ENCODE results near the gene TFIP11. TPM values are rescaled to one million over a fixed set of nuclear protein-coding genes. Genes with fewer than 3 reads are reported as not detected.

TFIP11 gene
- polyA plus RNA-seq, 6 donors from 2014 or later: 25.2 to 43.8 (median 28.1) TPM

GRCh38 chr22:26515931-26516330 lies 3.7 kb upstream of the TFIP11 start:
- DNase-seq: no peak
- no peak for ATAC-seq (ENCODE audit: low read depth in 2 of 2)
- Mint-ChIP-seq H3K36me3 (no peaks in the 10 kb centered on the region), H3K27ac (peak overlapping the region in 1 of 6 donors; percentile 53), H3K4me1 (peaks cover 24 to 29% (median 27%) of the 10 kb centered on the region in 3 donors), H3K4me3 (peak overlapping the region in 1 of 8 donors; percentile 62), H3K9me3 (no peaks in the 10 kb centered on the region), H3K27me3 (no peaks in the 10 kb centered on the region)

GRCh38 chr22:26514419-26515161 lies 2.3 kb upstream of the TFIP11 start:
- H3K9me3 Mint-ChIP-seq: no peaks in the 10 kb centered on the region

GRCh38 chr22:26513838-26514237 lies 1.6 kb upstream of the TFIP11 start:
- ATAC-seq (ENCODE audit: low read depth in 2 of 2) (no peak), DNase-seq (no peak)
- H3K27me3 Mint-ChIP-seq: no peaks in the 10 kb centered on the region
- peak overlapping the region in 1 of 6 donors; percentile 43 for H3K27ac Mint-ChIP-seq
- H3K36me3 Mint-ChIP-seq: peaks cover 0 to 7% of the 10 kb centered on the region in 2 donors
- H3K4me1 Mint-ChIP-seq: peaks cover 31 to 43% (median 40%) of the 10 kb centered on the region in 3 donors
- no peaks in the 10 kb centered on the region for H3K9me3 Mint-ChIP-seq
- H3K4me3 Mint-ChIP-seq: peak overlapping the region in 4 of 8 donors; percentile 99 to 100 (median 99)

More at GRCh38 chr22:26514419-26515161, 2.3 kb upstream of the TFIP11 start:
- no peak for DNase-seq
- Mint-ChIP-seq H3K27ac (no peak overlapping the region), H3K4me3 (peak overlapping the region in 3 of 8 donors; percentile 25 to 100 (median 27)), H3K4me1 (peaks cover 26 to 37% (median 36%) of the 10 kb centered on the region in 3 donors), H3K36me3 (no peaks in the 10 kb centered on the region), H3K27me3 (no peaks in the 10 kb centered on the region)
- ATAC-seq (ENCODE audit: low read depth in 2 of 2): no peak

GRCh38 chr22:26508148-26508547 lies 4.1 kb downstream of the TFIP11 start:
- no peak for DNase-seq
- no peaks in the 10 kb centered on the region for H3K9me3 Mint-ChIP-seq
- peak overlapping the region in 1 of 6 donors; percentile 14 for H3K27ac Mint-ChIP-seq
- no peak for ATAC-seq (ENCODE audit: low read depth in 2 of 2)
- H3K4me1 Mint-ChIP-seq: peaks cover 27 to 48% (median 47%) of the 10 kb centered on the region in 3 donors
- H3K36me3 Mint-ChIP-seq: peaks cover 14 to 23% of the 10 kb centered on the region in 2 donors
- H3K27me3 Mint-ChIP-seq: no peaks in the 10 kb centered on the region
- peak overlapping the region in 2 of 8 donors; percentile 20 to 41 for H3K4me3 Mint-ChIP-seq

- no peaks in the 10 kb centered on the region for H3K27me3 Mint-ChIP-seq
- DNase-seq (no peak), ATAC-seq (ENCODE audit: low read depth in 2 of 2) (no peak)
- H3K36me3 Mint-ChIP-seq: peaks cover 29 to 30% of the 10 kb centered on the region in 2 donors
- peak overlapping the region in 4 of 6 donors; percentile 76 to 97 (median 84) for H3K27ac Mint-ChIP-seq
- H3K4me1 Mint-ChIP-seq: peaks cover 12 to 24% (median 22%) of the 10 kb centered on the region in 3 donors
- H3K9me3 Mint-ChIP-seq: no peaks in the 10 kb centered on the region
- H3K4me3 Mint-ChIP-seq: peak overlapping the region in 4 of 8 donors; percentile 30 to 75 (median 53)
Measured at GRCh38 chr22:26503758-26504157, 8.5 kb downstream of the TFIP11 start.

- Mint-ChIP-seq H3K4me1 (peaks cover 12 to 24% (median 21%) of the 10 kb centered on the region in 3 donors), H3K9me3 (no peaks in the 10 kb centered on the region), H3K27me3 (no peaks in the 10 kb centered on the region), H3K36me3 (peaks cover 28 to 30% of the 10 kb centered on the region in 2 donors), H3K27ac (peak overlapping the region; percentile 70 to 97 (median 90)), H3K4me3 (peak overlapping the region in 7 of 8 donors; percentile 10 to 78 (median 50))
- ATAC-seq (ENCODE audit: low read depth in 2 of 2) (peak; percentile 97 to 99), DNase-seq (peak; percentile 65)
Measured at GRCh38 chr22:26502688-26503561, 9.3 kb downstream of the TFIP11 start.

GRCh38 chr22:26501996-26502395 lies 10.3 kb downstream of the TFIP11 start:
- peak overlapping the region in 1 of 6 donors; percentile 28 for H3K27ac Mint-ChIP-seq
- H3K9me3 Mint-ChIP-seq: no peaks in the 10 kb centered on the region
- H3K36me3 Mint-ChIP-seq: peaks cover 30 to 33% of the 10 kb centered on the region in 2 donors
- DNase-seq (no peak), ATAC-seq (ENCODE audit: low read depth in 2 of 2) (no peak)
- H3K4me3 Mint-ChIP-seq: no peak overlapping the region
- peaks cover 14 to 24% (median 21%) of the 10 kb centered on the region in 3 donors for H3K4me1 Mint-ChIP-seq
- H3K27me3 Mint-ChIP-seq: no peaks in the 10 kb centered on the region

- no peak for DNase-seq
- H3K27ac Mint-ChIP-seq: peak overlapping the region in 2 of 6 donors; percentile 15 to 61
- H3K27me3 Mint-ChIP-seq: no peaks in the 10 kb centered on the region
- H3K4me3 Mint-ChIP-seq: no peak overlapping the region
- H3K4me1 Mint-ChIP-seq: peaks cover 15 to 21% (median 17%) of the 10 kb centered on the region in 3 donors
- no peaks in the 10 kb centered on the region for H3K9me3 Mint-ChIP-seq
- ATAC-seq (ENCODE audit: low read depth in 2 of 2): no peak
- H3K36me3 Mint-ChIP-seq: peaks cover 27 to 32% of the 10 kb centered on the region in 2 donors
Measured at GRCh38 chr22:26499188-26499703, 13.0 kb downstream of the TFIP11 start.

- no peak for DNase-seq
- Mint-ChIP-seq H3K27me3 (no peaks in the 10 kb centered on the region), H3K9me3 (no peaks in the 10 kb centered on the region), H3K4me3 (no peak overlapping the region), H3K4me1 (peaks cover 0 to 5% (median 4%) of the 10 kb centered on the region in 3 donors), H3K27ac (no peak overlapping the region), H3K36me3 (peaks cover 7 to 19% of the 10 kb centered on the region in 2 donors)
- no peak for ATAC-seq (ENCODE audit: low read depth in 2 of 2)
Measured at GRCh38 chr22:26496456-26496855, 15.8 kb downstream of the TFIP11 start.

- Mint-ChIP-seq H3K9me3 (no peaks in the 10 kb centered on the region), H3K4me1 (peaks cover under 1 to 6% (median 5%) of the 10 kb centered on the region in 3 donors), H3K36me3 (peaks cover 7 to 10% of the 10 kb centered on the region in 2 donors), H3K27ac (peak overlapping the region in 3 of 6 donors; percentile 66 to 76 (median 70)), H3K27me3 (no peaks in the 10 kb centered on the region), H3K4me3 (peak overlapping the region in 1 of 8 donors; percentile 66)
- ATAC-seq (ENCODE audit: low read depth in 2 of 2): no peak
- DNase-seq: no peak
Measured at GRCh38 chr22:26494506-26494905, 17.8 kb downstream of the TFIP11 start.

GRCh38 chr22:26492220-26492619 lies 20.1 kb downstream of the TFIP11 start:
- H3K9me3 Mint-ChIP-seq: no peaks in the 10 kb centered on the region
- DNase-seq (no peak), ATAC-seq (ENCODE audit: low read depth in 2 of 2) (no peak)
- H3K27me3 Mint-ChIP-seq: no peaks in the 10 kb centered on the region
- H3K27ac Mint-ChIP-seq: no peak overlapping the region
- no peak overlapping the region for H3K4me3 Mint-ChIP-seq
- H3K36me3 Mint-ChIP-seq: peaks cover 5 to 9% of the 10 kb centered on the region in 2 donors
- peaks cover 8 to 12% (median 10%) of the 10 kb centered on the region in 3 donors for H3K4me1 Mint-ChIP-seq

GRCh38 chr22:26489447-26490036 lies 22.7 kb downstream of the TFIP11 start:
- Mint-ChIP-seq H3K36me3 (peaks cover 0 to 5% of the 10 kb centered on the region in 2 donors), H3K27ac (peak overlapping the region in 5 of 6 donors; percentile 25 to 89 (median 80)), H3K4me1 (peaks cover 24 to 29% (median 25%) of the 10 kb centered on the region in 3 donors), H3K9me3 (no peaks in the 10 kb centered on the region), H3K27me3 (no peaks in the 10 kb centered on the region), H3K4me3 (peak overlapping the region in 1 of 8 donors; percentile 4)
- ATAC-seq (ENCODE audit: low read depth in 2 of 2) (no peak), DNase-seq (no peak)

- DNase-seq (no peak), ATAC-seq (ENCODE audit: low read depth in 2 of 2) (no peak)
- peak overlapping the region in 1 of 8 donors; percentile 38 for H3K4me3 Mint-ChIP-seq
- no peaks in the 10 kb centered on the region for H3K27me3 Mint-ChIP-seq
- H3K27ac Mint-ChIP-seq: peak overlapping the region in 2 of 6 donors; percentile 34 to 38
- H3K36me3 Mint-ChIP-seq: no peaks in the 10 kb centered on the region
- H3K4me1 Mint-ChIP-seq: peaks cover 32 to 37% (median 35%) of the 10 kb centered on the region in 3 donors
- H3K9me3 Mint-ChIP-seq: no peaks in the 10 kb centered on the region
Measured at GRCh38 chr22:26487996-26488395, 24.3 kb downstream of the TFIP11 start.

All from naive B cell (primary cell).